Neural crest cell (in vitro differentiated cells): ENCODE results near the gene TST. TPM values are rescaled to one million over a fixed set of nuclear protein-coding genes. Genes with fewer than 3 reads are reported as not detected.

Experiments used
- DNase-seq: peaks from one replicate; pipeline ENCODE4 v3.0.0; 2021; ENCODE audit warnings: low read depth, mixed read lengths, low spot score
- H3K27ac Mint-ChIP-seq: one replicate; pipeline ENCODE4 v1.8.0; 2021; ENCODE audit warnings: mild to moderate bottlenecking, mixed read lengths; ENCODE audit not compliant: unreplicated experiment
- H3K27me3 Mint-ChIP-seq: 2 replicates; pipeline ENCODE4 v1.8.0; 2021; ENCODE audit warnings: low read depth, mild to moderate bottlenecking, mixed read lengths
- H3K36me3 Mint-ChIP-seq: 2 replicates; pipeline ENCODE4 v1.8.0; 2021; ENCODE audit warnings: low read depth, mild to moderate bottlenecking, mixed read lengths
- H3K4me1 Mint-ChIP-seq: 2 replicates; pipeline ENCODE4 v1.8.0; 2021; ENCODE audit warnings: mixed read lengths
- H3K4me3 Mint-ChIP-seq: one replicate; pipeline ENCODE4 v1.8.0; 2021; ENCODE audit warnings: mild to moderate bottlenecking, mixed read lengths
- H3K9me3 Mint-ChIP-seq: 2 replicates; pipeline ENCODE4 v1.8.0; 2021; ENCODE audit warnings: mixed read lengths
- CTCF ChIP-seq: fragments of 200-600 bp; sonication (generic); conservative IDR thresholded peaks from 2 replicates; pipeline ENCODE4 v1.5.0; 2021; ENCODE audit warnings: antibody characterized with exemption, mild to moderate bottlenecking
- long read RNA-seq: library from polyadenylated mRNA; unstranded; transcript quantifications from one replicate; pipeline ENCODE4 v2.0.0, GENCODE V29; 2020
- total RNA-seq: library from RNA; stranded (reverse); gene quantifications from 2 replicates; pipeline ENCODE4 v1.2.1, GENCODE V29; 2021

TST gene
- total RNA-seq: 31.0 and 31.3 TPM in 2 replicates
- long read RNA-seq, partial matches to known transcripts: 0 of 4 reads
- long read RNA-seq, other reads (novel, unspliced or antisense): 2 of 4 reads

- no peaks in the 10 kb centered on the region for H3K27me3 Mint-ChIP-seq
- H3K4me1 Mint-ChIP-seq: peaks cover 38% of the 10 kb centered on the region
- peak within 1 kb of the TSS; percentile 99 for H3K4me3 Mint-ChIP-seq
- DNase-seq: peak; percentile 68
- H3K36me3 Mint-ChIP-seq: peaks cover 4% of the 10 kb centered on the region
- H3K27ac Mint-ChIP-seq: peak within 1 kb of the TSS; percentile 96
- peak; percentile 22 for TF ChIP-seq CTCF
- no peaks in the 10 kb centered on the region for H3K9me3 Mint-ChIP-seq
Measured at GRCh38 chr22:37019309-37020191, at the start of gene TST, which contains the start of gene MPST. Gene TST, minus strand, starts transcription at chr22:37019447. Its CDS starts 715 bp downstream, at chr22:37018732. Gene MPST, plus strand, starts transcription at chr22:37019742. Its CDS starts 95 bp downstream, at chr22:37019837.

GRCh38 chr22:37068859-37069258 is 49.6 kb upstream of the TST start:
- DNase-seq: no peak
- Mint-ChIP-seq H3K36me3 (no peaks in the 10 kb centered on the region), H3K9me3 (no peaks in the 10 kb centered on the region), H3K27ac (no peak overlapping the region), H3K4me1 (no peaks in the 10 kb centered on the region), H3K4me3 (no peak overlapping the region), H3K27me3 (peaks cover 28% of the 10 kb centered on the region)
- TF ChIP-seq CTCF: no peak

- no peak for DNase-seq
- H3K36me3 Mint-ChIP-seq: no peaks in the 10 kb centered on the region
- H3K27ac Mint-ChIP-seq: no peak overlapping the region
- H3K4me3 Mint-ChIP-seq: no peak overlapping the region
- no peaks in the 10 kb centered on the region for H3K9me3 Mint-ChIP-seq
- peaks cover 28% of the 10 kb centered on the region for H3K27me3 Mint-ChIP-seq
- no peak for TF ChIP-seq CTCF
- H3K4me1 Mint-ChIP-seq: no peaks in the 10 kb centered on the region
Measured at GRCh38 chr22:37067428-37067827, 48.2 kb upstream of the TST start.

- Mint-ChIP-seq H3K27me3 (peaks cover 28% of the 10 kb centered on the region), H3K4me3 (no peak overlapping the region), H3K36me3 (no peaks in the 10 kb centered on the region), H3K9me3 (no peaks in the 10 kb centered on the region), H3K27ac (no peak overlapping the region), H3K4me1 (no peaks in the 10 kb centered on the region)
- TF ChIP-seq CTCF: no peak
- DNase-seq: no peak
Measured at GRCh38 chr22:37065961-37066360, 46.7 kb upstream of the TST start.

GRCh38 chr22:37065180-37065579 is 45.9 kb upstream of the TST start:
- peaks cover 28% of the 10 kb centered on the region for H3K27me3 Mint-ChIP-seq

More at GRCh38 chr22:37065180-37065579, 45.9 kb upstream of the TST start:
- no peak overlapping the region for H3K4me3 Mint-ChIP-seq
- H3K27ac Mint-ChIP-seq: no peak overlapping the region
- no peak for TF ChIP-seq CTCF
- DNase-seq: no peak
- no peaks in the 10 kb centered on the region for H3K9me3 Mint-ChIP-seq
- H3K36me3 Mint-ChIP-seq: no peaks in the 10 kb centered on the region
- no peaks in the 10 kb centered on the region for H3K4me1 Mint-ChIP-seq
